Neural cell (in vitro differentiated cells): ENCODE measurements around the gene THBS2. TPM values are rescaled to one million over a fixed set of nuclear protein-coding genes. Genes with fewer than 3 reads are reported as not detected.

Experiments used
- H2AFZ ChIP-seq: fragments of 200-600, 300-800 bp; sonication (generic), shearing (Covaris generic); 2 replicates; pipeline ENCODE4 v1.6.0; 2014; ENCODE audit warnings: low read depth, mild to moderate bottlenecking, antibody characterized with exemption, low read length, moderate library complexity
- H3F3A ChIP-seq: fragments of 200-600 bp; shearing (Covaris generic); 2 replicates; pipeline ENCODE4 v1.6.1; 2016; ENCODE audit warnings: mild to moderate bottlenecking, moderate library complexity, mixed read lengths, antibody characterized with exemption, low read length; ENCODE audit not compliant: insufficient read depth, poor library complexity, severe bottlenecking
- H3K27ac ChIP-seq: fragments of 200-600, 300-800 bp; sonication (generic), shearing (Covaris generic); 2 replicates; pipeline ENCODE4 v1.5.1; 2014; ENCODE audit warnings: mild to moderate bottlenecking, low read length, moderate library complexity
- H3K27me3 ChIP-seq: fragments of 300-800, 200-600 bp; sonication (generic), shearing (Covaris generic); 2 replicates; pipeline ENCODE4 v1.6.0; 2014; ENCODE audit warnings: mild to moderate bottlenecking, low read depth, low read length, moderate library complexity; ENCODE audit not compliant: insufficient read depth
- H3K36me3 ChIP-seq: fragments of 300-800, 200-600 bp; sonication (generic), shearing (Covaris generic); 2 replicates; pipeline ENCODE4 v1.5.1; 2014; ENCODE audit warnings: mild to moderate bottlenecking, antibody characterized with exemption, low read length, moderate library complexity; ENCODE audit not compliant: insufficient read depth
- H3K4me2 ChIP-seq: fragments of 300-800, 200-600 bp; sonication (generic), shearing (Covaris generic); 2 replicates; pipeline ENCODE4 v1.6.0; 2014; ENCODE audit warnings: mild to moderate bottlenecking, low read length
- H3K4me3 ChIP-seq: fragments of 300-800, 200-600 bp; sonication (generic), shearing (Covaris generic); 2 replicates; pipeline ENCODE4 v1.5.1; 2014; ENCODE audit warnings: mild to moderate bottlenecking, low read length, moderate library complexity
- H3K79me2 ChIP-seq: fragments of 200-600 bp; shearing (Covaris generic); replicated peaks from 2 replicates; pipeline ENCODE4 v1.6.0; 2014; ENCODE audit warnings: mild to moderate bottlenecking, low read length, moderate library complexity; ENCODE audit not compliant: insufficient read depth
- H3K9ac ChIP-seq: fragments of 300-800, 200-600 bp; sonication (generic), shearing (Covaris generic); 2 replicates; pipeline ENCODE4 v1.6.1; 2016; ENCODE audit warnings: mild to moderate bottlenecking, low read length, mixed read lengths
- H3K9me2 ChIP-seq: fragments of 200-600 bp; shearing (Covaris generic); 2 replicates; pipeline ENCODE4 v1.6.1; 2016; ENCODE audit warnings: mild to moderate bottlenecking, low read length, mixed read lengths; ENCODE audit not compliant: insufficient read depth
- H3K9me3 ChIP-seq: fragments of 200-600, 300-800 bp; sonication (generic), shearing (Covaris generic); 2 replicates; pipeline ENCODE4 v1.6.1; 2016; ENCODE audit warnings: mild to moderate bottlenecking, mixed run types, low read length, moderate library complexity, mixed read lengths
- H4K20me1 ChIP-seq: fragments of 200-600 bp; shearing (Covaris generic); 2 replicates; pipeline ENCODE4 v1.6.1; 2016; ENCODE audit warnings: mild to moderate bottlenecking, mixed run types; ENCODE audit not compliant: insufficient read depth
- EP300 ChIP-seq: fragments of 450-650 bp; conservative IDR thresholded peaks from 2 replicates; pipeline ENCODE4 v1.6.1; 2014; ENCODE audit warnings: antibody characterized with exemption, mild to moderate bottlenecking, moderate library complexity; ENCODE audit not compliant: poor library complexity, severe bottlenecking
- EZH2 ChIP-seq: fragments of 200-600, 300-800 bp; shearing (Covaris generic), sonication (generic); IDR thresholded peaks from 2 replicates; pipeline ENCODE4 v1.6.1; 2014; ENCODE audit warnings: antibody characterized with exemption, low read length, borderline replicate concordance, mild to moderate bottlenecking; ENCODE audit not compliant: insufficient read depth, poor library complexity, severe bottlenecking
- MXI1 ChIP-seq: fragments of 450-650 bp; conservative IDR thresholded peaks from 2 replicates; pipeline ENCODE4 v1.6.1; 2014; ENCODE audit warnings: antibody characterized with exemption, mild to moderate bottlenecking; ENCODE audit not compliant: poor library complexity, severe bottlenecking
- POLR2AphosphoS5 ChIP-seq: IDR thresholded peaks from 2 replicates; pipeline ENCODE4 v1.6.1; 2012
- RAD21 ChIP-seq: fragments of 450-650 bp; conservative IDR thresholded peaks from 2 replicates; pipeline ENCODE4 v1.6.1; 2014; ENCODE audit warnings: antibody characterized with exemption, mild to moderate bottlenecking, moderate library complexity
- SMC3 ChIP-seq: fragments of 450-650 bp; conservative IDR thresholded peaks from 2 replicates; pipeline ENCODE4 v1.6.1; 2014; ENCODE audit warnings: antibody characterized with exemption, mild to moderate bottlenecking, moderate library complexity; ENCODE audit not compliant: poor library complexity
- TAF1 ChIP-seq: IDR thresholded peaks from 2 replicates; pipeline ENCODE4 v1.6.1; 2012; ENCODE audit warnings: low read depth
- polyA plus RNA-seq: library from polyadenylated mRNA; depleted of rRNA; stranded (reverse); fragments of >200 nt; gene quantifications from 2 replicates; pipeline ENCODE4 v1.2.3, GENCODE V29; 2014
- TF ChIP-seq, protein P1 (sequence below): IDR thresholded peaks from 2 replicates; pipeline ENCODE4 v1.6.1; 2012; ENCODE audit warnings: borderline replicate concordance
- TF ChIP-seq, protein P2 (sequence below): fragments of 450-650 bp; IDR thresholded peaks from 2 replicates; pipeline ENCODE4 v1.5.1; 2014; ENCODE audit warnings: antibody characterized with exemption, mild to moderate bottlenecking, moderate library complexity; ENCODE audit not compliant: poor library complexity, severe bottlenecking

THBS2 gene
- polyA plus RNA-seq, 1 donor from 2014 or later = 0.88 TPM

DNA sequence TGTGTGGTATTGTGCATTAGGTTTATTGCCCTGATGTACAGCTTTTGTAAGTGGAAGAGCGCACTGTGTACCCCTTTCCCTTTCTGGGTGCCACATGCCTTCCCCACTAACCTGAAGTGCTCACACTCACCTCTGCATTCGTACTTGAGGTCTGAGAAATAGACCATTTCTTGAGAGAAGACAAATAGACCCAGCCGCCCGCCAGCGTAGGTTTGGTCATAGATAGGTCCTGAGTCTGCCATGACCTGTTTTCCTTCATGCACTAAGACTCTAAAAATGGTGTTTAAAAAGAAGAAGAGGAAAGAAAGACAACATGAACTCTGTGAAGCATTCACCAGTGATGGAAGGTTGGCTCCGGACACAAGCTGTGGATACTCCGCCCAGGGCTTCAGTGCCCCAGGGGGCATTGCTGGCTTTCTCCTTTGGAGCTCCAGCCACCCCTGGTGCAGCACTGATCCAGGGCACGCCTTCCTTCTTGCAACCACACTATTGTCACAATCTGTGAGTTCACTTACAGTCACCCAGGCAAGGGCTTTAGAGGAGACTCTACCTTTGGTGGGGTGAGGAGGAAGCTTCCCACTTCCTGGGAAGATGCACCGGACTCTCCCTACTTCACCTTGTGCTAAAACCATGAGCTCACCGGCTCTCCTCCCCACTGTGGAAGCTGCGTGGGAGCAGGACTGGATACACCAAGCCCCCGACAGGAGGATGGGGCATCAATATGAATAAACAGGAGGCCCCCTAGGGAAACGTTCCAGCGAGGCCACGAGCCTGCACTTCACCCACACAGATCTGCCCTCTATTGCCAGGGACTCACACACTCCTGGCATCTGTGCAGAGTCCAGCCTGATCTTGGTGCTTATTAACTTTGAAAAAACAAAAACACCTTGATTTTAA, 33.3 kb downstream of the THBS2 start:
- Histone ChIP-seq H3K79me2 (no peaks in the 10 kb centered on the region), H3K4me2 (no peak overlapping the region), H3F3A (no peaks in the 10 kb centered on the region), H4K20me1 (no peaks in the 10 kb centered on the region), H3K9me2 (no peaks in the 10 kb centered on the region), H3K9ac (no peak overlapping the region), H3K9me3 (no peaks in the 10 kb centered on the region), H3K27ac (no peak overlapping the region), H3K4me3 (no peak overlapping the region), H2AFZ (no peak overlapping the region), H3K27me3 (no peaks in the 10 kb centered on the region), H3K36me3 (no peaks in the 10 kb centered on the region)
- TF ChIP-seq RAD21 (no peak), EP300 (no peak), TAF1 (no peak), MXI1 (no peak), SMC3 (no peak), POLR2AphosphoS5 (no peak), EZH2 (no peak)
- TF ChIP-seq, protein P1, sequence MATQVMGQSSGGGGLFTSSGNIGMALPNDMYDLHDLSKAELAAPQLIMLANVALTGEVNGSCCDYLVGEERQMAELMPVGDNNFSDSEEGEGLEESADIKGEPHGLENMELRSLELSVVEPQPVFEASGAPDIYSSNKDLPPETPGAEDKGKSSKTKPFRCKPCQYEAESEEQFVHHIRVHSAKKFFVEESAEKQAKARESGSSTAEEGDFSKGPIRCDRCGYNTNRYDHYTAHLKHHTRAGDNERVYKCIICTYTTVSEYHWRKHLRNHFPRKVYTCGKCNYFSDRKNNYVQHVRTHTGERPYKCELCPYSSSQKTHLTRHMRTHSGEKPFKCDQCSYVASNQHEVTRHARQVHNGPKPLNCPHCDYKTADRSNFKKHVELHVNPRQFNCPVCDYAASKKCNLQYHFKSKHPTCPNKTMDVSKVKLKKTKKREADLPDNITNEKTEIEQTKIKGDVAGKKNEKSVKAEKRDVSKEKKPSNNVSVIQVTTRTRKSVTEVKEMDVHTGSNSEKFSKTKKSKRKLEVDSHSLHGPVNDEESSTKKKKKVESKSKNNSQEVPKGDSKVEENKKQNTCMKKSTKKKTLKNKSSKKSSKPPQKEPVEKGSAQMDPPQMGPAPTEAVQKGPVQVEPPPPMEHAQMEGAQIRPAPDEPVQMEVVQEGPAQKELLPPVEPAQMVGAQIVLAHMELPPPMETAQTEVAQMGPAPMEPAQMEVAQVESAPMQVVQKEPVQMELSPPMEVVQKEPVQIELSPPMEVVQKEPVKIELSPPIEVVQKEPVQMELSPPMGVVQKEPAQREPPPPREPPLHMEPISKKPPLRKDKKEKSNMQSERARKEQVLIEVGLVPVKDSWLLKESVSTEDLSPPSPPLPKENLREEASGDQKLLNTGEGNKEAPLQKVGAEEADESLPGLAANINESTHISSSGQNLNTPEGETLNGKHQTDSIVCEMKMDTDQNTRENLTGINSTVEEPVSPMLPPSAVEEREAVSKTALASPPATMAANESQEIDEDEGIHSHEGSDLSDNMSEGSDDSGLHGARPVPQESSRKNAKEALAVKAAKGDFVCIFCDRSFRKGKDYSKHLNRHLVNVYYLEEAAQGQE = no peak
- TF ChIP-seq, protein P2, sequence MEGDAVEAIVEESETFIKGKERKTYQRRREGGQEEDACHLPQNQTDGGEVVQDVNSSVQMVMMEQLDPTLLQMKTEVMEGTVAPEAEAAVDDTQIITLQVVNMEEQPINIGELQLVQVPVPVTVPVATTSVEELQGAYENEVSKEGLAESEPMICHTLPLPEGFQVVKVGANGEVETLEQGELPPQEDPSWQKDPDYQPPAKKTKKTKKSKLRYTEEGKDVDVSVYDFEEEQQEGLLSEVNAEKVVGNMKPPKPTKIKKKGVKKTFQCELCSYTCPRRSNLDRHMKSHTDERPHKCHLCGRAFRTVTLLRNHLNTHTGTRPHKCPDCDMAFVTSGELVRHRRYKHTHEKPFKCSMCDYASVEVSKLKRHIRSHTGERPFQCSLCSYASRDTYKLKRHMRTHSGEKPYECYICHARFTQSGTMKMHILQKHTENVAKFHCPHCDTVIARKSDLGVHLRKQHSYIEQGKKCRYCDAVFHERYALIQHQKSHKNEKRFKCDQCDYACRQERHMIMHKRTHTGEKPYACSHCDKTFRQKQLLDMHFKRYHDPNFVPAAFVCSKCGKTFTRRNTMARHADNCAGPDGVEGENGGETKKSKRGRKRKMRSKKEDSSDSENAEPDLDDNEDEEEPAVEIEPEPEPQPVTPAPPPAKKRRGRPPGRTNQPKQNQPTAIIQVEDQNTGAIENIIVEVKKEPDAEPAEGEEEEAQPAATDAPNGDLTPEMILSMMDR = no peak

DNA sequence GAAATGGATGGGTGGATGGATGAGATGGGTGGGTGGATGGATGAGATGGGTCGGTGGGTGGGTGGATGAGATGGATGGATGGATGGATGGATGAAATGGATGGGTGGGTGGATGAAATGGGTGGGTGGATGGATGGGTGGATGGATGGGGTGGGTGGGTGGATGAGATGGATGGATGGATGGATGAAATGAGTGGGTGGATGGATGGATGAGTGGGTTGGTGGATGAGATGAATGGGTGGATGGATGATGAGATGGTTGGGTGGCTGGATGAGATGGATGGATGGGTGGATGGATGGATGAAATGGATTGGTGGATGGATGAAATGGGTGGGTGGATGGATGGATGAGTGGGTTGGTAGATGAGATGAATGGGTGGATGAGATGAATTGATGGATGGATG, 35.7 kb downstream of the THBS2 start:
- H3K4me3 ChIP-seq = no peak overlapping the region
- H3K27me3 ChIP-seq = no peaks in the 10 kb centered on the region
- no peak overlapping the region for H3K27ac ChIP-seq
- no peaks in the 10 kb centered on the region for H3K36me3 ChIP-seq
- H4K20me1 ChIP-seq = no peaks in the 10 kb centered on the region
- H2AFZ ChIP-seq = no peak overlapping the region
- no peaks in the 10 kb centered on the region for H3K9me3 ChIP-seq
- H3K9me2 ChIP-seq = no peaks in the 10 kb centered on the region
- TF ChIP-seq MXI1 = no peak
- no peak for TF ChIP-seq RAD21
- no peak for TF ChIP-seq SMC3
- no peak for TF ChIP-seq EZH2
- TF ChIP-seq, protein P1 = no peak
- no peak for TF ChIP-seq TAF1
- TF ChIP-seq POLR2AphosphoS5 = no peak
- TF ChIP-seq, protein P2 = no peak
- no peak for TF ChIP-seq EP300
- H3K4me2 ChIP-seq = no peak overlapping the region
- no peak overlapping the region for H3K9ac ChIP-seq
- no peaks in the 10 kb centered on the region for H3F3A ChIP-seq
- H3K79me2 ChIP-seq = no peaks in the 10 kb centered on the region
